ENCODE results near the gene C1QL4.
"Not testable (repeated sequence)": the region's sequence is repeated elsewhere in the genome, so short reads cannot be mapped to it uniquely, and the experiment has no call there.

The C1QL4 gene

GRCh38 chr12:49339464-49339861 is 2.5 kb upstream of the C1QL4 start:
- peaks cover 24% of the 10 kb centered on the region for H3K4me1 ChIP-seq (ENCODE audit: insufficient read depth, low read length)
- no peak overlapping the region for H3K9ac ChIP-seq (ENCODE audit: low read depth, low read length)
- peaks cover 8% of the 10 kb centered on the region; the same call in 1 of the 2 replicates for H3K9me3 ChIP-seq (ENCODE audit: insufficient read depth, low read depth, low read length)
- H3K27ac ChIP-seq (ENCODE audit: low read length) = no peak overlapping the region
- H3K27me3 ChIP-seq (ENCODE audit: insufficient read depth, low read length) = peaks cover 100% of the 10 kb centered on the region
- H3K36me3 ChIP-seq (ENCODE audit: insufficient read depth, low read depth, low read length) = no peaks in the 10 kb centered on the region
- no peak overlapping the region for H3K4me3 ChIP-seq (ENCODE audit: low read length)

GRCh38 chr12:49338830-49339463 is 2.0 kb upstream of the C1QL4 start:
- Histone ChIP-seq H3K9me3 (ENCODE audit: insufficient read depth, low read depth, low read length) (peaks cover 8% of the 10 kb centered on the region; the same call in 1 of the 2 replicates), H3K4me1 (ENCODE audit: insufficient read depth, low read length) (peaks cover 24% of the 10 kb centered on the region), H3K27me3 (ENCODE audit: insufficient read depth, low read length) (peaks cover 100% of the 10 kb centered on the region), H3K27ac (ENCODE audit: low read length) (no peak overlapping the region), H3K36me3 (ENCODE audit: insufficient read depth, low read depth, low read length) (no peaks in the 10 kb centered on the region), H3K4me3 (ENCODE audit: low read length) (no peak overlapping the region), H3K9ac (ENCODE audit: low read depth, low read length) (no peak overlapping the region)

DNA sequence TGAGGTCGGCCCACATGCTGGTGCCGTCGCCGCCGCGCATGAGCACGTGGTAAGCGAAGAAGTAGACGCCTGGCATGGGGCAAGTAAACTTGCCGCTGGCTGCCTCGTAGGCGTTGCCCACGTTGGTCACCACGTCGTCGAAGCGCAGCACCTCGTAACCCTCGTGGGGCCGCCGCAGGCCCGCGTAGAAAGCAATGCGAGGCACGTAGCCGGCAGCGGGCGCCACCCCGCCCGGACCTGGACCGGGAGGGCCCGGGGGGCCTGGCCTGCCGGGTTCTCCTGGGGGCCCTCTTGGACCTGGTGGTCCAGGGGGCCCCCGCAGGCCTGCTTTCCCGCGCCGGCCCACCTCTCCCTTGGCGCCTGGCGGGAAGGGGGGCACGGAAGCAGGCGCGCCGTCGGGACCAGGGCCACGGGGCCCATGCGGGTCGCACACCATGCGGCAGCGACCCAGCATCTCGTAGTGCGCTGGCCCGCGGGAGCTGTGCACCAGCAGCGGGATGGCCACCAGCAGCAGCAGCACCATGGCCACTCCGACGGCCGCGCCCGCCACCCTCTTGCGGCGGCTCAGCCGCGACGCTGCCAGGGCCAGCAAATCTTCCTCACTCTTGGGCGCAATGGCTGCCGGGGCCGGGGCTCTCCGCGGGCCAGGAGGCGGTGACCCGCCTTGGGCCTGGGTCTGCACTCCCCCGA is 888 bp downstream of the C1QL4 start:
- Histone ChIP-seq H3K4me3 (ENCODE audit: low read length) (peak overlapping the region; percentile 56; the same call in 1 of the 2 replicates), H3K27me3 (ENCODE audit: insufficient read depth, low read length) (peaks cover 100% of the 10 kb centered on the region), H3K27ac (ENCODE audit: low read length) (no peak overlapping the region), H3K36me3 (ENCODE audit: insufficient read depth, low read depth, low read length) (peaks cover 3% of the 10 kb centered on the region; the same call in 1 of the 2 replicates), H3K4me1 (ENCODE audit: insufficient read depth, low read length) (peaks cover 23% of the 10 kb centered on the region; the same call in 1 of the 2 replicates), H3K9ac (ENCODE audit: low read depth, low read length) (no peak overlapping the region), H3K9me3 (ENCODE audit: insufficient read depth, low read depth, low read length) (peaks cover 8% of the 10 kb centered on the region; the same call in 1 of the 2 replicates)

GRCh38 chr12:49335118-49335954 is 1.7 kb downstream of the C1QL4 start:
- no peak overlapping the region for H3K9ac ChIP-seq (ENCODE audit: low read depth, low read length)
- no peak overlapping the region for H3K27ac ChIP-seq (ENCODE audit: low read length)
- H3K27me3 ChIP-seq (ENCODE audit: insufficient read depth, low read length) = peaks cover 95% of the 10 kb centered on the region
- peaks cover 18% of the 10 kb centered on the region; the same call in 1 of the 2 replicates for H3K4me1 ChIP-seq (ENCODE audit: insufficient read depth, low read length)
- no peak overlapping the region for H3K4me3 ChIP-seq (ENCODE audit: low read length)
- peaks cover 9% of the 10 kb centered on the region for H3K36me3 ChIP-seq (ENCODE audit: insufficient read depth, low read depth, low read length)
- peaks cover 8% of the 10 kb centered on the region; the same call in 1 of the 2 replicates for H3K9me3 ChIP-seq (ENCODE audit: insufficient read depth, low read depth, low read length)

DNA sequence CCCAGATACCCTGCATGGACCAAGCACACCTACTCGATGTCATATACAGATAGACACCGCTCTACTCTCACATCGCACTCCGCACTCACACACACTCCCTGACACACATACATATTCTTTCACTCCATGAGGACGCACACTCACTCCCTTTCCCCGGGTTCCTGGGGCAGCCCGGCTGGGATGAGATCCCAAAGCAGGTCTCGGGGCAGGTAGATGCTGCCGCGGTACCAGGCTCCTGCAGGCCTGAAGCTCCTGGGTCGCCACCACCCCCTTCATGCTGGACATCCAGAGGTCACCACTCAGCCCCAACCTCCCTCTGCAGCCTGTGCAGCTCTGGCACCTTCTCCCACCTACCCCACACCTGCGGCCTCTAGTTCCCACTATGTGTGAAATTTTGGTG is 2.3 kb downstream of the C1QL4 start:
- H3K27me3 ChIP-seq (ENCODE audit: insufficient read depth, low read length) = peaks cover 88% of the 10 kb centered on the region
- H3K27ac ChIP-seq (ENCODE audit: low read length) = no peak overlapping the region
- peaks cover 8% of the 10 kb centered on the region; the same call in 1 of the 2 replicates for H3K9me3 ChIP-seq (ENCODE audit: insufficient read depth, low read depth, low read length)
- H3K36me3 ChIP-seq (ENCODE audit: insufficient read depth, low read depth, low read length) = peaks cover 16% of the 10 kb centered on the region
- H3K4me3 ChIP-seq (ENCODE audit: low read length) = no peak overlapping the region
- H3K9ac ChIP-seq (ENCODE audit: low read depth, low read length) = no peak overlapping the region
- peaks cover 14% of the 10 kb centered on the region; the same call in 1 of the 2 replicates for H3K4me1 ChIP-seq (ENCODE audit: insufficient read depth, low read length)

GRCh38 chr12:49334226-49334625 is 2.8 kb downstream of the C1QL4 start:
- Histone ChIP-seq H3K27me3 (ENCODE audit: insufficient read depth, low read length) (peaks cover 84% of the 10 kb centered on the region), H3K4me3 (ENCODE audit: low read length) (no peak overlapping the region), H3K36me3 (ENCODE audit: insufficient read depth, low read depth, low read length) (peaks cover 20% of the 10 kb centered on the region), H3K27ac (ENCODE audit: low read length) (no peak overlapping the region), H3K9me3 (ENCODE audit: insufficient read depth, low read depth, low read length) (peaks cover 8% of the 10 kb centered on the region; the same call in 1 of the 2 replicates), H3K4me1 (ENCODE audit: insufficient read depth, low read length) (peaks cover 14% of the 10 kb centered on the region; the same call in 1 of the 2 replicates), H3K9ac (ENCODE audit: low read depth, low read length) (no peak overlapping the region)

GRCh38 chr12:49333778-49334177 is 3.2 kb downstream of the C1QL4 start:
- H3K9ac ChIP-seq (ENCODE audit: low read depth, low read length); H3K4me3 ChIP-seq (ENCODE audit: low read length); H3K9me3 ChIP-seq (ENCODE audit: insufficient read depth, low read depth, low read length); H3K27ac ChIP-seq (ENCODE audit: low read length): not testable (repeated sequence)
- peaks cover 10% of the 10 kb centered on the region; the same call in 1 of the 2 replicates for H3K4me1 ChIP-seq (ENCODE audit: insufficient read depth, low read length)
- H3K27me3 ChIP-seq (ENCODE audit: insufficient read depth, low read length) = peaks cover 79% of the 10 kb centered on the region
- peaks cover 25% of the 10 kb centered on the region for H3K36me3 ChIP-seq (ENCODE audit: insufficient read depth, low read depth, low read length)

GRCh38 chr12:49332891-49333371 is 4.1 kb downstream of the C1QL4 start:
- Histone ChIP-seq H3K27ac (ENCODE audit: low read length) (no peak overlapping the region), H3K9ac (ENCODE audit: low read depth, low read length) (no peak overlapping the region), H3K4me3 (ENCODE audit: low read length) (peak overlapping the region; percentile 58), H3K9me3 (ENCODE audit: insufficient read depth, low read depth, low read length) (peaks cover 8% of the 10 kb centered on the region; the same call in 1 of the 2 replicates), H3K36me3 (ENCODE audit: insufficient read depth, low read depth, low read length) (peaks cover 28% of the 10 kb centered on the region), H3K4me1 (ENCODE audit: insufficient read depth, low read length) (peaks cover 5% of the 10 kb centered on the region; the same call in 1 of the 2 replicates), H3K27me3 (ENCODE audit: insufficient read depth, low read length) (peaks cover 71% of the 10 kb centered on the region)

DNA sequence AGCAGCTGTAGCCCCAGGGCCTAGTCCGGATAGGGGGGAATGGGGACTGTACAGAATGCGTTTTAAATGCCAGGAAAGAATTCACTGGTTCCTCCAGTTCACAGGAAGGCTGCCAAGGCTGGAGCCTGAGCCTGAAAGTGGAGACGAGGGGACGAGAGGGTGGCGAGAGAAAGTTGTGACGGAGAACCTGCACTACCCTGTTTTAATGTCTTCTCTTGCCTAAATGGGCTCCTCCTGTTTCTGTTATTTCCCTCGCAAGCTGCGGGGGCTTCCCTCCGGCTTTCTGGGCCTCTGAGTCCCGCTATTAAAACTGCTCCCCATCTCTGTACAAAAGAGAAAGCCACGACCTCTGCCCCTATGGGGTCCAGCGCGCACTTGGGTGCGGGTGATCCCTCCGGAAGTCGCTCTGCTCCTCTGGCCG is 4.5 kb downstream of the C1QL4 start:
- peaks cover 31% of the 10 kb centered on the region for H3K36me3 ChIP-seq (ENCODE audit: insufficient read depth, low read depth, low read length)
- peaks cover 66% of the 10 kb centered on the region for H3K27me3 ChIP-seq (ENCODE audit: insufficient read depth, low read length)
- no peak overlapping the region for H3K9ac ChIP-seq (ENCODE audit: low read depth, low read length)
- H3K27ac ChIP-seq (ENCODE audit: low read length) = no peak overlapping the region
- H3K4me1 ChIP-seq (ENCODE audit: insufficient read depth, low read length) = peaks cover 3% of the 10 kb centered on the region; the same call in 1 of the 2 replicates
- H3K9me3 ChIP-seq (ENCODE audit: insufficient read depth, low read depth, low read length) = peaks cover 8% of the 10 kb centered on the region; the same call in 1 of the 2 replicates
- peak overlapping the region; percentile 58; the same call in 1 of the 2 replicates for H3K4me3 ChIP-seq (ENCODE audit: low read length)

DNA sequence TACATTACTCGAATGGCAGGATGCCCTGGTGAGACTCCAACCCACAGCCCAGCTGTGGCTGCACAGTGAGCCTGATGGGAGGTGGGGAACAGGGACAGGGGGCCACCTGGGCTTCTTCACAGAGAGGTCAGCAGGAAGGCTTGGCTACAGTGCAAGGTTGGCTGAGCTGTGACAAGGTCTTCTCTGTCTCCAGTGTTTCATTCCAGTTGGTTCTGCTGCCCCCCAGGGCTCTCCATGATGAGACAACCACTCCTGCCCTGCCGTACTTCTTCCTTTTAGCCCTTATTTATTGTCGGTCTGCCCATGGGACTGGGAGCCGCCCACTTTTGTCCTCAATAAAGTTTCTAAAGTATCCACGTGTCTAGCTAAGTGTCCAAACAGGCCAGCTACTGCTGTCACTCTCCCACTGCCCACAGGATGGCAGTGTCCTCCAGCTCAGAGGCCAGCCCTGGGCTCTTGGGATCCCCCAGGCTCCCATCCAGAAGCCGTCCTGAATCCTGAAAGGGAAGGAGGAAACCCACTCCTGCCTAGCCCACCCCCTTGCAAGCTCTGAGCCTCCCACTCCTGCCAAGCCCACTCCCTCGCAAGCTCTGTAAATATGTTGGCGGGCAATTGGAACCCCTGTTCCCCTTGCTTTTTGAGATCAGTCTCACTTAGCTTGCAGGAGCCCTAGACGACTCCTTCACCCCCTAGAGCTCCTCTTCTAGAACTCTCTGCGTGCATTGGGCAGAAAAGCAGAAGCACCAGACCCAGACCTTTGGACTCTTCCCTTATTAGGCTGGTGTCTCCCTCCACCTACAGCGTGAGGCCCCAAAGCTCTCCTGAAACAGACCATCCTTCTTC is 5.4 kb downstream of the C1QL4 start:
- Histone ChIP-seq H3K27ac (ENCODE audit: low read length) (no peak overlapping the region), H3K9me3 (ENCODE audit: insufficient read depth, low read depth, low read length) (peaks cover 8% of the 10 kb centered on the region; the same call in 1 of the 2 replicates), H3K36me3 (ENCODE audit: insufficient read depth, low read depth, low read length) (peaks cover 40% of the 10 kb centered on the region), H3K4me3 (ENCODE audit: low read length) (no peak overlapping the region), H3K27me3 (ENCODE audit: insufficient read depth, low read length) (peaks cover 57% of the 10 kb centered on the region), H3K4me1 (ENCODE audit: insufficient read depth, low read length) (peaks cover 3% of the 10 kb centered on the region; the same call in 1 of the 2 replicates), H3K9ac (ENCODE audit: low read depth, low read length) (no peak overlapping the region)

Data from iPS-20b (cell line).